HG03280 (cell line): Measurements from ENCODE around the gene MTCH1.
"Not testable (repeated sequence)": the region's sequence is repeated elsewhere in the genome, so short reads cannot be mapped to it uniquely, and the experiment has no call there.

ENCODE experiments used
- ATAC-seq: cut with Tn5 transposase; IDR thresholded peaks from one replicate; pipeline ENCODE4 v1.9.1; 2021; ENCODE audit warnings: mild to moderate bottlenecking, moderate library complexity; ENCODE audit not compliant: unreplicated experiment

Gene MTCH1

GRCh38 chr6:36997811-36998722, 12.1 kb upstream of the MTCH1 start:
- ATAC-seq = no peak

DNA sequence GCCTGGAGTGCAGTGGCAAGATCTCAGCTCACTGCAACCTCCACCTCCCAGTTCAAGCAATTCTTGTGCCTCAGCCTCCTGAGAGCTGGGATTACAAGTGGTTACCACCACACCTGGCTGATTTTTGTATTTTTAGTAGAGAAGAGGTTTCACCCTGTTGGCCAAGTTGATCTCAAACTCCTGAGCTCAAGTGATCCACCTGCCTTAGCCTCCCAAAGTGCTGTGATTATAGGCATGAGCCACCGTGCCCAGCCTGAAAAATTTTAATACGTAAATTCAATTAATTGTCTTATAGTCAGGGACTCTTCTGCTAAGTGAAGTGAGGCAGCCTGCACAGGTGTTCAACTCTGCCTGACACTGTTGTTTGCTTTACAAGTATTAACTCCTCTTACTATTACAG, 4.4 kb upstream of the MTCH1 start:
- ATAC-seq = not testable (repeated sequence)

DNA sequence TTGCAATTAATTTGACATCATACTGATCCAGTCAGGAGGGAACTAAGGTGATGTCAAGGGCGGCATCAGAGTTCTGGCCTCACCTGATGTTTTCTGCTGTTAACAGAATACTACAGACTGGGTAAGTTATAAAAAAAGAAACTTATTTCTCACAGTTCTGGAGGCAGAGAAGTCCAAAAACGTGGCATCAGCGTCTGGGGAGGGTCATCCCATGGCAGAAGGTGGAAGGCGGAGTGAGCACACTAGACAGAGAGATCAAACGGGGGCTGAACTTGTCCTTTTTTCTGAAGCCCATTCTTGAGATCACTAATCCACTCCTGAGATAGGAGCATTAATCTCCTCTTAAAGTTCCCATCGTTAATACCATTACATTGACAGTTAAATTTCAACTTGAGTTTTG, 3.3 kb upstream of the MTCH1 start:
- no peak for ATAC-seq

GRCh38 chr6:36986704-36987047, 680 bp upstream of the MTCH1 start:
- no peak for ATAC-seq

- ATAC-seq = no peak
Observed at GRCh38 chr6:36985417-36985807, 584 bp downstream of the MTCH1 start.

- no peak for ATAC-seq
Observed at GRCh38 chr6:36984581-36985416, 1.2 kb downstream of the MTCH1 start.

GRCh38 chr6:36983538-36983937, 2.5 kb downstream of the MTCH1 start:
- ATAC-seq = no peak

GRCh38 chr6:36980876-36981619, 4.9 kb downstream of the MTCH1 start:
- no peak for ATAC-seq

DNA sequence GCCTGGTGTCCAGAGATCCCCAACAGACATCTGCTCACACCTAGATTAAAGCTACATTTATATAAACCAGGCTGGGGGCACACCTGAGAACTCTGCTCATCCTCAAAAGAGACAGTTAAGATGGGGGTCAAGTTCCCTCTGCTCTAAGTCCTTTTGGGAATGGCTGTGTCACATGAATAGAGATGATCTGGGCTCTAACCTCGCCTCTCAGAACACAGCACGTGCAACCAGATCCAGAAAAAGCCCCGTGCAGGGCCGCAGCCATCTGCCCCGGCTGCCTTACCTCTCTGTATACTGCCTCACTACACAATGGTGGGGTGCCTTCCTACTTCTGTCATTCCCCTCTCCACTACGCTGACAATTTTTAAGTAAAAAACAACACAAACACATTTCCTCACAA, 5.9 kb downstream of the MTCH1 start:
- no peak for ATAC-seq

- ATAC-seq = no peak
Observed at GRCh38 chr6:36979347-36979742, 6.7 kb downstream of the MTCH1 start.

DNA sequence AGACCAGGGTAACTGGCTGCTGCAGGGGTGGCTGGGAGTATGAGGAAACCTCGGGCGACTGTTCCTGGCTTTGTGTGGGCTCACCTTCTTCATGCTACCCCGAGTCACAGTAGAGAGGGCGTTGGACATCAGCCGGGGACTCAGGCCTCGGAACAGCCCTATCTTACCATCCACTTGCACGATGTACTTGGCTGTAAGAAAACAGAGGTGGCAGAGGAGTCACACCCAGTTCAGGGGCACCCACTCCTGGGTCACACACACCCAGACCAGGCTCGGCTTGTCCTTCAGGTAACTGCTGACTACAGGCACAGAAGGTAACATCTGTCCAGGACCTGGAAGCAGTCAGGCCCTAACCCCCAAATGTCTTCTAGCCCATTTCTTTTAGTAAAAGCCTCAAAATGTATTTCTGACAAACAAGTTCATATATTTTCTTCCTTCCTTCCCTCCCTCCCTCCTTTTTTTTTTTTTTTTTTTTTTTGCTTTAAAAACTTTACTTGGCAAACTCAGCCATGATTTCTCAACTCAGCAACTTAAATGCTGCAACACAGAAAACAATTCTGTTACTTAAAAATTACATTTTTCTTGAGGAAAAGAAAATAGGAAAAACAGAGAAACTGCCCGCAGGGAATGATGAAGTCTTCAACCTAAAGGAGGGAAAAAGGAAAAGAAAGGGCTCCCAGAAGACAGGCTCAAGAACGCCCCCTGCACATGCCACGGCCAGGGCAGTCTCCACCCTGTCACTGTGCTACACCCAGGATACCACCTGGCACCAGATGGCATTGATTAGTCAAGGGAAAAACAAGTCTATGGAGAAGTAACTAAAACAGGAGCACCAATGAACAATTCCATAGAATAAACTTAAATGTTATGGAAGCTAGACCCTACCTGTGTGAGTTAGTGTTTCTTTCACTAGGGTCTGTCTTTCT, 7.3 kb downstream of the MTCH1 start:
- ATAC-seq = no peak

GRCh38 chr6:36977470-36977941, 8.5 kb downstream of the MTCH1 start:
- ATAC-seq = no peak

- ATAC-seq = no peak
Observed at GRCh38 chr6:36976931-36977330, 9.1 kb downstream of the MTCH1 start.

- ATAC-seq = no peak
Observed at GRCh38 chr6:36976509-36976908, 9.5 kb downstream of the MTCH1 start.

- no peak for ATAC-seq
Observed at GRCh38 chr6:36976007-36976264, 10.1 kb downstream of the MTCH1 start.

DNA sequence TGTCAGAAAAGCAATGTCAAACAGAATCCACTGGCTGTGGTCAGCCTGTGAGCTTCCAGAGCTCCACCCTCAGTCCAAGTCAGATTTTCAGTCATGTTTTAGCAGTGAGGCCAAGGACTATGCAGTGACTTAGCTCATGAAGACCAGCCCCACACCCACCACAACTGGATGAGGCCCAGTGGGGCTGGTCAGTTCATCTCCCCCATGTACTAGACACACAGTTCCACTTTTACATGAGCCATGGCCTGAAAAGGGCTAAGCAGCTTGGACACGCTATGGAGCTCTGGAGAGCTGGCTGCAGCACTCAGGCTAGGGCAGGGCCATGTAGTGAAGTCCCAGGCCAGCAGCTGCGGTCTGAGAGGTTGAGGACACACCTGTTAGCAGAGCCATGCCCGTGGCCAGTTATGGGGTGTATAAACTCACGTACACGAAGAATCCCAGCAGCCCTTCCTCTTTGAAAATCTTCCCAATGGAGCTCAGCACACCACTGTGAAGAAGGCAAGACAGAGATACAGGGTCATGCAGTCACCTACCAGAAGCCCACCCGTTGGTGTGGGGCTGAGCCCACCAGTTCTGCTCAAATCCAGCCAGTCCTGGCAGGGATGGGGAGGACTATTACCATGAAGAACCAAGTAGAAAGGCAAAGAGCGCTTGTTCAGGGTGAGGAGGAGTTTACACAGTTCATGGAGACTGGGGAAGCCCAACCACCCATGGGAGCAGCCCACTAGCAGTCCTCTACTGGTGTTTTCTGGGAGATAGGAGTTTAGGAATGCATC, 10.6 kb downstream of the MTCH1 start:
- ATAC-seq = no peak

GRCh38 chr6:36973647-36974046, 12.3 kb downstream of the MTCH1 start:
- no peak for ATAC-seq

DNA sequence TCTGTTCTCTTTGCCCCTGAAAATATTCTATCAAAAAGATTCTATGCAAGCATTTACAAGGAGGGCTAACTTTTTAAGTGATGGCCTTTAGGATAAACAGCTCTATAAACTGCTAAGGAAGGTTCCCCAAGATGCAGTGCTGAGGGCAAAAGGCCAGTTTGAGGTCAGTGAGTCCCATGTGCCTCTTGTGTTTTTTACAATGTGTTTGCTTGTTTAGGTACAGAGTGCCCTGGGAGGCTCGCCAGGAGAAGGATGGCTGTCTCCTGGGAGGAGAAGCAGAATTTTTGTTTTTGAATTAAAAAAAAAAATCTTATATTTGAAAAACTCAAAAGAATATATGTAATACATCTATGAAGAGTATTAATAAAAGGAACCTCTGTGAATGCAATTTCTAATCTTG, 12.8 kb downstream of the MTCH1 start:
- no peak for ATAC-seq

DNA sequence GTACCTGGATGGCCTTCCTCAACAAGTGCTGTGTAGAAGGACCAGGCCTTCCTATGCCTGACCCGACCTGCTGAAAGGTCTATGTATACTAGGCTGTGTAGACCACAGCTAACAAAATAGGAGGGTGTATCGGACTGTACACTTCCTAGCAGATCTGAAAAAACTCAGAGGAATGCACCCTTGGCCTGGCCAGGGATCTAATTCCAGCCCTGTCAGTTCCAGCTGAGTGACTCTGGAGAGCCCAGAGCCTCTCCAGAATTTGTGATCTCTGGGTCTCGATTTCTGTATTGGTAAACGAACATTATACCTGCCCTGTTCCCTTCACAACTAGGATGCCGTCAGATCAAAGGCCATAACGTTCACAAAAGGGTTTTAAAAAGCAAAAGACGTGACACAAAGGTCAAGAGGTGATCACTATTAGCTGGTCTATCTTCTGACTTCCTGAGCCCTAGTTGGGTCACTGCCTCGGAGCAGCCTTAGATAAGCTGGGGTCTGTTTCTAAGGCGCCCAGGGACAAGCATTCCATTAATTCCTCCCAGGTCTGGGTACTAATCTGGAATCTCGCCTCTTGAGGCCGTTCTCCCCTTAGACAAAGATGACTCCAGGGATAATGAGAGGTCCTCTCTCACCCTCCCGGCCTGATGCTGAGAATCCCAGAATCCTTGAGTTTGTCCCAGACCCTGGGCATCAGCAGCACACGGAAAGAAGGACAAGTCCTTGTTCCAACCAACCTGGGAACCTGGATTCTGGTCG, 13.9 kb downstream of the MTCH1 start:
- ATAC-seq = no peak
